Measurements from ENCODE around the gene DNAH9.

GRCh38 chr17:11909348-11909747 is 311.1 kb downstream of the DNAH9 start:
- TF ChIP-seq POLR2A (IDR thresholded peaks at IDR 0.05; ENCODE audit: low read length) (no peak), BCL3 (IDR thresholded peaks at IDR 0.05) (no peak), HDAC2 (IDR thresholded peaks at IDR 0.05) (no peak)
